ENCODE measurements around the gene KLHDC8A. TPM values are rescaled to one million over a fixed set of nuclear protein-coding genes. Genes with fewer than 3 reads are reported as not detected.

KLHDC8A gene
- total RNA-seq, 3 donors from 2014 or later = 0.17 to 1.8 (median 0.78) TPM

DNA sequence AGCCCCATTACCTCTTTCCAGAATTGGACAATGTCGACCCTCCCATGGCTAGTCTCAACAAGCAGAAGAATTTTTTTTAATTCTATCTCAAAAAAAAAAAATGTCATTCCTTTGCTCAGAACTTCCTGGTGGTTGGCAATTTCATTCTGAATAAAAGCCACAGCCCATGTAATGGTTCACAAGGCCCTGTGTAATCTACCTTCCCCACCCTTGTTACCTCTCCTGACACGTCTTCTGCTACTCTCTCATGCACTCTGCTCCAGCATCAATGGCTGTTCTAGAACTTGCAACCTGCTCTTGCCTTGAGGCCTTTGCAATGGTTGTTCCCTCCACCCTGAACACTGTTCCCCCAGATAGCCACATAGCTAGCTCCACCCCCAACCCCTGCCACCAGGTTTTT is 60.6 kb downstream of the KLHDC8A start:
- TF ChIP-seq, protein P1, sequence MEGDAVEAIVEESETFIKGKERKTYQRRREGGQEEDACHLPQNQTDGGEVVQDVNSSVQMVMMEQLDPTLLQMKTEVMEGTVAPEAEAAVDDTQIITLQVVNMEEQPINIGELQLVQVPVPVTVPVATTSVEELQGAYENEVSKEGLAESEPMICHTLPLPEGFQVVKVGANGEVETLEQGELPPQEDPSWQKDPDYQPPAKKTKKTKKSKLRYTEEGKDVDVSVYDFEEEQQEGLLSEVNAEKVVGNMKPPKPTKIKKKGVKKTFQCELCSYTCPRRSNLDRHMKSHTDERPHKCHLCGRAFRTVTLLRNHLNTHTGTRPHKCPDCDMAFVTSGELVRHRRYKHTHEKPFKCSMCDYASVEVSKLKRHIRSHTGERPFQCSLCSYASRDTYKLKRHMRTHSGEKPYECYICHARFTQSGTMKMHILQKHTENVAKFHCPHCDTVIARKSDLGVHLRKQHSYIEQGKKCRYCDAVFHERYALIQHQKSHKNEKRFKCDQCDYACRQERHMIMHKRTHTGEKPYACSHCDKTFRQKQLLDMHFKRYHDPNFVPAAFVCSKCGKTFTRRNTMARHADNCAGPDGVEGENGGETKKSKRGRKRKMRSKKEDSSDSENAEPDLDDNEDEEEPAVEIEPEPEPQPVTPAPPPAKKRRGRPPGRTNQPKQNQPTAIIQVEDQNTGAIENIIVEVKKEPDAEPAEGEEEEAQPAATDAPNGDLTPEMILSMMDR (IDR thresholded peaks at IDR 0.05) = no peak
- Histone ChIP-seq H3K36me3 (ENCODE audit: low read depth) (no peaks in the 10 kb centered on the region), H3K4me1 (ENCODE audit: low read depth) (peaks cover 3% of the 10 kb centered on the region), H3K4me3 (no peak overlapping the region), H3K9me3 (no peaks in the 10 kb centered on the region)
- intact Hi-C loops (cut with DNase I, micrococcal nuclease) = no loop called here
- DNase-seq (no peak), ATAC-seq (peak; percentile 55)

DNA sequence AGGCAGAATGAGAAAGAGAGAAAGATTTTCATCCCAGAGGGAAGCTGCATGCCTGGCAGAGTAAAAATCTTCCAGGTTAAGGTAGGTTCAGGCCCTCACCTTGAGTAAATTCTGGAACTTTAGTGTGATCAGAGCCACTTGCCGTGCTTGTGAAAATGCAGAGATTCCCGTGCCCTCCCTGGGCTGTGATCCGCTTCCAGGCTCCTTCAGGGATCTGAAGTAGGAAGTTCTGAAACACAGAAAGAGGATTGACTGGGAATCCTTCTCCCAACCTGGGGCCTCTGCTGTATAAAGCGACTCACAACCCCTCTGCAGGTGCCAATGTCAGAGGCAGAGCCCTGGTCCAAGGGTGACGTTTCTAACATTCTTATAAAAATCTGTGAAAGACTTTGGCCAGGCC is 61.8 kb downstream of the KLHDC8A start:
- Histone ChIP-seq H3K4me1 (ENCODE audit: low read depth) (peaks cover 3% of the 10 kb centered on the region), H3K36me3 (ENCODE audit: low read depth) (no peaks in the 10 kb centered on the region), H3K9me3 (no peaks in the 10 kb centered on the region), H3K4me3 (no peak overlapping the region)
- DNase-seq (no peak), ATAC-seq (no peak)
- intact Hi-C loops (cut with DNase I, micrococcal nuclease) = no loop called here
- TF ChIP-seq, protein P1 (IDR thresholded peaks at IDR 0.05) = no peak

DNA sequence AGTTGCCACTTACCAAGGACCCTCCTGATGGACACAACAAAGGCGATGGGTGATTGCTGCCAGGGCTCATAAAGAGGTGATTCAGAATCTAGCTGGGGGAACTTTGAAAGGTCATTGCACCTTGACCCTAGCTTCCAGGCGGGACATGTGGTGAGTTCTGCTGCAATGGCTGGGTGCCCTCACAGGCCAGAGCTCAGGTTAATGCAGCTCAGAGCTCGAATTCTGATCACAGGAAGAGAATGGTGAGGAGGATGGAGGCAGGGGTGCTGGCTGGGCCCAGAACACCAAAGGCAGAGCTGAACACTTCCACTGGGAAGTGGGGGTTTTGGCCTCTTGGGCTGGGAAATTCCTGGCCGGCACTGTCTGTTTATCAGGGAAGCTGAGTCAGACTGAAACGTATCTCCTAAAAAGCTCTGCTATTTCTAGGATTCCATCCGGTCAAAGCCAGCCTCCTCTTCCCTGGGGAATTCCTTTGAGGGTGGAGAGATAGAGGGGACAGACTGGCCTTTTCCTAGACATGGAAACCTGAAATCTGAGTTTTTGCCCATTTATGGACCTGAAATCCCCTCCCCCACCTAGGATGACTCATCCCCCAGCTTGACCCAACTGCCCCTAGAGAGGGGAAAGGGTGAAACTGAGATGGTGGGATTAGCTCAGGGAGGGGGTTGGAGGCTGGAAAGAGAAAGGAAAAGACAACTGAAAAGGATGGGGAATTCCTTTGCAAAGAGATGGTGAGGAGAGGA is 62.4 kb downstream of the KLHDC8A start:
- intact Hi-C loops (cut with DNase I, micrococcal nuclease) = no loop called here
- peaks cover 3% of the 10 kb centered on the region for H3K4me1 ChIP-seq (ENCODE audit: low read depth)
- peak; percentile 38 for ATAC-seq

DNA sequence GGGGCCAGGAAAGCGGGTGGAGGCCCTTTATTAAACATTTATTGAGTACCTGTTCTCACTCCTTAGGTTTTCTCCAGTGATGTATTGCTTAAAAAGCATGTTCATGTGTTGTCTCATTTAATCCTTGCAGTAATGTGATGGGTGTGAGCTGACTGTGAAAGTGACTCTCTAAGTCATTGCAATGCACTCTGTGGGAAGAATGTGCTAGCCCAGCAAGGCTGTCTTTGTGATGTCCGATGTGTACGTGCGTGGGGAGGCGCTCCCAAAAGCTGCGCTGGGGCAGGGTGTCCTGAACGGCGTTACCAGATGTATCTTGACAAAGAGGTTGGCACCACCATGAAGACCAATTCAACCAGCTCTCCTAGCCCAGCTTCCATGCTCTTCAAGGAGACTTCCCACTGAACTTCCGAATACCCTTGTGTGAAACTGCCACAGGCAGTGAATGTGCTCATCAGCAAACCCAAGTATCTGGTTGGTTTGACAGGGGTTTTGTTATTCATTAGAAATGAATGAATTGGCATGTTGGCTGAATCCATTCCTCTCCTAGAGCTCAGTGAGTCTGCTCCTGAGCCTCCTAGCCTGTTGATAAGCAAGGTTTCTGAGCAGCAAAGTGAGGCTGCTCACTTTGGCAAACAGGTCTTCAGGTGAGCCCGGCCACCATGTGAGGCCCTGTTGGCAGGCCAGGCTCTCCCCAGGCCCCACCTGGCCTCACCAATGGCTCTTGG is 63.2 kb downstream of the KLHDC8A start:
- ATAC-seq (no peak), DNase-seq (no peak)
- H3K36me3 ChIP-seq (ENCODE audit: low read depth) = no peaks in the 10 kb centered on the region
- no peak overlapping the region for H3K4me3 ChIP-seq
- intact Hi-C loops (cut with DNase I, micrococcal nuclease) = no loop called here
- peaks cover 3% of the 10 kb centered on the region for H3K4me1 ChIP-seq (ENCODE audit: low read depth)
- TF ChIP-seq, protein P1 (IDR thresholded peaks at IDR 0.05) = no peak
- H3K9me3 ChIP-seq = no peaks in the 10 kb centered on the region

More for the DNA sequence above, 62.4 kb downstream of the KLHDC8A start:
- Histone ChIP-seq H3K9me3 (no peaks in the 10 kb centered on the region), H3K4me3 (no peak overlapping the region), H3K36me3 (ENCODE audit: low read depth) (no peaks in the 10 kb centered on the region)
- TF ChIP-seq, protein P1 (IDR thresholded peaks at IDR 0.05) = no peak
- DNase-seq = no peak

DNA sequence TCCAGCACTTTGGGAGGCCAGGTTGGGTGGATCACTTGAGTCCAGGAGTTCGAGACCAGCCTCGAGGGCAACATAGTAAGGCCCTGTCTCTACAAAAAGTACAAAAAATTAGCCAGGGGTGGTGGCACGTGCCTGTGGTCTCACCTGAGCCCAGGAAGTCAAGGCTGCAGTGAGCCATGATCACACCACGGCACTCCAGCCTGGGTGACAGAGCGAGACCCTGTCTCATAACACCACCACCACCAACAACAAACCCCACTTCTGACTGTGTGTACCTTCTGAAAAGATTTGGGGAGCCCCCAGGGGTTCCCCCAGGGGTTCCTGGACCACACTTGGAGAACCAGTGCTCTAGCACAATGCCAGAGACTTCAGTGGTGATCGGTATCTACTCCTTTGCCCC is 65.1 kb downstream of the KLHDC8A start:
- Histone ChIP-seq H3K4me3 (no peak overlapping the region), H3K4me1 (ENCODE audit: low read depth) (peaks cover 8% of the 10 kb centered on the region), H3K9me3 (no peaks in the 10 kb centered on the region), H3K36me3 (ENCODE audit: low read depth) (no peaks in the 10 kb centered on the region)
- no peak for DNase-seq
- TF ChIP-seq, protein P1 (IDR thresholded peaks at IDR 0.05) = no peak
- intact Hi-C loops (cut with DNase I, micrococcal nuclease) = no loop called here
- ATAC-seq = no peak
